Measurements from ENCODE around the gene CENPT.
A peak's percentile ranks its signal among the peaks of the same experiment; 100 is the strongest.
"Not testable (repeated sequence)": the region's sequence is repeated elsewhere in the genome, so short reads cannot be mapped to it uniquely, and the experiment has no call there.

CENPT gene

GRCh38 chr16:67874372-67874771 is 26.9 kb upstream of the CENPT start:
- DNase-seq (ENCODE audit: low read depth in 2 of 2), result no peak

- no peak for DNase-seq (ENCODE audit: low read depth in 2 of 2)
Measured at GRCh38 chr16:67873435-67874370, 26.2 kb upstream of the CENPT start.

- DNase-seq (ENCODE audit: low read depth in 2 of 2), result peak; percentile 37 to 47
Measured at GRCh38 chr16:67872631-67873434, 25.3 kb upstream of the CENPT start, which contains the start of gene EDC4. EDC4 (plus strand) TSS chr16:67873052; CDS start chr16:67873262, 210 bp downstream.

GRCh38 chr16:67872131-67872630 is 24.7 kb upstream of the CENPT start:
- DNase-seq (ENCODE audit: low read depth in 2 of 2), result no peak

GRCh38 chr16:67871256-67871655 is 23.8 kb upstream of the CENPT start:
- DNase-seq (ENCODE audit: low read depth in 2 of 2), result no peak

GRCh38 chr16:67869653-67870052 is 22.2 kb upstream of the CENPT start:
- no peak for DNase-seq (ENCODE audit: low read depth in 2 of 2)

- no peak for DNase-seq (ENCODE audit: low read depth in 2 of 2)
Measured at GRCh38 chr16:67868290-67868689, 20.8 kb upstream of the CENPT start.

- no peak for DNase-seq (ENCODE audit: low read depth in 2 of 2)
Measured at GRCh38 chr16:67865318-67865717, 17.8 kb upstream of the CENPT start.

GRCh38 chr16:67864594-67864993 is 17.1 kb upstream of the CENPT start:
- no peak for DNase-seq (ENCODE audit: low read depth in 2 of 2)

- not testable (repeated sequence) for DNase-seq (ENCODE audit: low read depth in 2 of 2)
Measured at GRCh38 chr16:67864044-67864443, 16.6 kb upstream of the CENPT start.

- no peak for DNase-seq (ENCODE audit: low read depth in 2 of 2)
Measured at GRCh38 chr16:67862623-67863583, 15.4 kb upstream of the CENPT start.

GRCh38 chr16:67861877-67862276 is 14.4 kb upstream of the CENPT start:
- no peak for DNase-seq (ENCODE audit: low read depth in 2 of 2)

GRCh38 chr16:67860589-67861398 is 13.3 kb upstream of the CENPT start:
- no peak for DNase-seq (ENCODE audit: low read depth in 2 of 2)

- no peak for DNase-seq (ENCODE audit: low read depth in 2 of 2)
Measured at GRCh38 chr16:67858500-67858899, 11.0 kb upstream of the CENPT start.

GRCh38 chr16:67857547-67858233 is 10.2 kb upstream of the CENPT start:
- DNase-seq (ENCODE audit: low read depth in 2 of 2), result peak in 1 of 2 experiments; percentile 22

- DNase-seq (ENCODE audit: low read depth in 2 of 2), result no peak
Measured at GRCh38 chr16:67856927-67857546, 9.5 kb upstream of the CENPT start.

- DNase-seq (ENCODE audit: low read depth in 2 of 2), result no peak
Measured at GRCh38 chr16:67855789-67856188, 8.3 kb upstream of the CENPT start.

GRCh38 chr16:67853670-67854069 is 6.2 kb upstream of the CENPT start:
- DNase-seq (ENCODE audit: low read depth in 2 of 2), result no peak

- DNase-seq (ENCODE audit: low read depth in 2 of 2), result no peak
Measured at GRCh38 chr16:67848118-67848517, 625 bp upstream of the CENPT start.

Data from fibroblast of skin of left quadriceps (primary cell).